Nucleus accumbens (tissue), 56 donors: ENCODE results near the gene FGF14.

ENCODE experiments used
- DNase-seq, 56 donors: peaks; one replicate each; lab custom pipeline; 2025; lab: John Stamatoyannopoulos, UW

The FGF14 gene

GRCh38 chr13:102003848-102004570, 397.8 kb downstream of the FGF14 start:
- DNase-seq, result no peak

- no peak for DNase-seq
These were observed 399.6 kb downstream of the FGF14 start for GRCh38 chr13:102002287-102002686.

GRCh38 chr13:102000764-102001163, 401.1 kb downstream of the FGF14 start:
- no peak for DNase-seq

GRCh38 chr13:101998129-101998528, 403.7 kb downstream of the FGF14 start:
- DNase-seq, result no peak

GRCh38 chr13:101996954-101997353, 404.9 kb downstream of the FGF14 start:
- DNase-seq, result peak in 1 of 56 donors; percentile 1

- DNase-seq, result no peak
These were observed 412.0 kb downstream of the FGF14 start for GRCh38 chr13:101989798-101990350.

GRCh38 chr13:101988140-101988539, 413.7 kb downstream of the FGF14 start:
- DNase-seq, result no peak

GRCh38 chr13:101986316-101986715, 415.5 kb downstream of the FGF14 start:
- no peak for DNase-seq

- DNase-seq, result no peak
These were observed 416.5 kb downstream of the FGF14 start for GRCh38 chr13:101985321-101985720.

- no peak for DNase-seq
These were observed 418.9 kb downstream of the FGF14 start for GRCh38 chr13:101982903-101983302.

- no peak for DNase-seq
These were observed 422.0 kb downstream of the FGF14 start for GRCh38 chr13:101979825-101980224.

GRCh38 chr13:101978552-101979315, 423.1 kb downstream of the FGF14 start:
- DNase-seq, result no peak

GRCh38 chr13:101977475-101977874, 424.4 kb downstream of the FGF14 start:
- peak in 1 of 56 donors; percentile 0 for DNase-seq

GRCh38 chr13:101972191-101972590, 429.7 kb downstream of the FGF14 start:
- DNase-seq, result no peak

- no peak for DNase-seq
These were observed 431.5 kb downstream of the FGF14 start for GRCh38 chr13:101970341-101970740.

GRCh38 chr13:101967781-101968180, 434.1 kb downstream of the FGF14 start:
- no peak for DNase-seq

- DNase-seq, result no peak
These were observed 434.6 kb downstream of the FGF14 start for GRCh38 chr13:101967216-101967615.

GRCh38 chr13:101965096-101965495, 436.8 kb downstream of the FGF14 start:
- DNase-seq, result no peak

- no peak for DNase-seq
These were observed 442.8 kb downstream of the FGF14 start for GRCh38 chr13:101959016-101959415.

GRCh38 chr13:101955764-101956163, 446.1 kb downstream of the FGF14 start:
- no peak for DNase-seq

GRCh38 chr13:101951114-101951513, 450.7 kb downstream of the FGF14 start:
- DNase-seq, result no peak

GRCh38 chr13:101949681-101950080, 452.2 kb downstream of the FGF14 start:
- no peak for DNase-seq
